ENCODE results near the gene ERC1. TPM values are rescaled to one million over a fixed set of nuclear protein-coding genes. Genes with fewer than 3 reads are reported as not detected.

Gene ERC1
- total and polyA plus RNA-seq, 7 donors = 5.4 to 97.8 (median 34.6) TPM

DNA sequence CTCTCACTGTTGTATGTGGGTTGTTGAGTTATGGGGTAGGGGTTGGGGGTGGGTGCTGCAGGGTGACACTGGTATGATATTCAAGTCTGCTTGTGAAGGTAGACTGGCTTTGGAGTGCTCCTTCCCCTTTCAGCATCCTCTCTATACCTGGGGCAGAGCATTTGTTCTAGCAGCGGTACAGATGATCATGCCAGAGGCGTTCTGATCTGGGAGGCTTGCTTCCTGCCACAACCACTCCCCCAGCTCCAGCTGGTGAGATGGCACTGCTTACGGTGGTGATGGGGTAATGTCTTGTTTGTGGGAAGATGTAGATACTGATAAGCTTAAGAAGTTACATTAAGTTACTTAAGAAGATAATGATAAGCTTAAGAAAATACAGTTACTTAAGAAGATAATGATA is 131.8 kb downstream of the ERC1 start:
- H3K4me3 ChIP-seq = no peak overlapping the region
- no peaks in the 10 kb centered on the region for H3K9me3 ChIP-seq
- DNase-seq = no peak
- intact Hi-C loops (cut with DNase I) = no loop called here
- no peaks in the 10 kb centered on the region for H3K4me1 ChIP-seq
- TF ChIP-seq POLR2A (IDR thresholded peaks at IDR 0.05) (no peak), EP300 (IDR thresholded peaks at IDR 0.05) (no peak), POLR2AphosphoS5 (IDR thresholded peaks at IDR 0.05) (no peak)
- TF ChIP-seq, protein P1, sequence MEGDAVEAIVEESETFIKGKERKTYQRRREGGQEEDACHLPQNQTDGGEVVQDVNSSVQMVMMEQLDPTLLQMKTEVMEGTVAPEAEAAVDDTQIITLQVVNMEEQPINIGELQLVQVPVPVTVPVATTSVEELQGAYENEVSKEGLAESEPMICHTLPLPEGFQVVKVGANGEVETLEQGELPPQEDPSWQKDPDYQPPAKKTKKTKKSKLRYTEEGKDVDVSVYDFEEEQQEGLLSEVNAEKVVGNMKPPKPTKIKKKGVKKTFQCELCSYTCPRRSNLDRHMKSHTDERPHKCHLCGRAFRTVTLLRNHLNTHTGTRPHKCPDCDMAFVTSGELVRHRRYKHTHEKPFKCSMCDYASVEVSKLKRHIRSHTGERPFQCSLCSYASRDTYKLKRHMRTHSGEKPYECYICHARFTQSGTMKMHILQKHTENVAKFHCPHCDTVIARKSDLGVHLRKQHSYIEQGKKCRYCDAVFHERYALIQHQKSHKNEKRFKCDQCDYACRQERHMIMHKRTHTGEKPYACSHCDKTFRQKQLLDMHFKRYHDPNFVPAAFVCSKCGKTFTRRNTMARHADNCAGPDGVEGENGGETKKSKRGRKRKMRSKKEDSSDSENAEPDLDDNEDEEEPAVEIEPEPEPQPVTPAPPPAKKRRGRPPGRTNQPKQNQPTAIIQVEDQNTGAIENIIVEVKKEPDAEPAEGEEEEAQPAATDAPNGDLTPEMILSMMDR (IDR thresholded peaks at IDR 0.05) = no peak
- H3K27ac ChIP-seq = no peak overlapping the region
- H3K36me3 ChIP-seq = no peaks in the 10 kb centered on the region
- 49 to 86% methylated on average over 3 of the region's 3 CpGs for WGBS, 2 donors
- no peaks in the 10 kb centered on the region for H3K27me3 ChIP-seq

DNA sequence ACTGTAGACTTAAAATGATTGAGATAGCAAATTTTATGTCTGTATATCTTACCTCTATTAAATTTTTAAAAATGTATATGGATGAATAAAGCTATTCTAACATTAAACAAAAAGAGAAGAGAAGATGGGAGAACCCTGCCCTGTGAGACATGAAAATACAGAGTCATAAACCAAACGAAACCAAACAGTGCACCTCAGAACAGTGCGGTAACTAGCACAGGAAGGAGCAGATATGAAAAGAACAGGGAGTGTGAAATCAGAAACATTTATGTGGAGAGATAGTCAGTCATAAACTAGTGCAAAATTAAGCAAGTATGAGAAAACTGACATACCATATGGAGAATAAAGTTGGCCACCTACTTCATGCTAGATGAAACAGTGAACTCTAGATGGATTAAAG is 135.1 kb downstream of the ERC1 start:
- 12 to 62% methylated on average over 2 of the region's 2 CpGs for WGBS, 2 donors
- H3K4me3 ChIP-seq = no peak overlapping the region
- no peak for DNase-seq
- H3K27ac ChIP-seq = no peak overlapping the region
- intact Hi-C loops (cut with DNase I) = no loop called here
- H3K4me1 ChIP-seq = no peaks in the 10 kb centered on the region
- no peaks in the 10 kb centered on the region for H3K9me3 ChIP-seq
- no peak for TF ChIP-seq EP300 (IDR thresholded peaks at IDR 0.05)
- no peak for TF ChIP-seq POLR2A (IDR thresholded peaks at IDR 0.05)
- H3K36me3 ChIP-seq = no peaks in the 10 kb centered on the region
- no peaks in the 10 kb centered on the region for H3K27me3 ChIP-seq

DNA sequence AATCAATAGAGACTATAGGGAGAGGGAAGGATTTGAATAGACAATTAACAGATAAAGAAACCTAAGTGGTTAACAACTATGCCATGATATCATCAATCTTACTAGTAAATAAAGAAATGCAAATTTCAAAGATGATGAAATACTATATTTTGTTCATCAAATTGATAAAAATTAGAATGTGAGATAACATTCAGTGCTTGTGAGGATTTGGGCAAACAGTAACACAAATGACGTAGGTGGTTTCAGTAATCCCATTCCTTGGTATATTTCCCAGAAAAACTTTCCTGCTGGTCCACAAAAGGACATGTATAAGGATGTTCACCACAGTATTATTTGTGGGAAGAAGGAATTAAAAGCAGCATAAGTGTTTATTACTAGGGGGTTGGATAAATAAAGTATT is 136.0 kb downstream of the ERC1 start:
- 97% methylated on average over 1 of the region's 1 CpG for WGBS, 2 donors
- H3K9me3 ChIP-seq = no peaks in the 10 kb centered on the region
- no peak overlapping the region for H3K4me3 ChIP-seq
- no peaks in the 10 kb centered on the region for H3K27me3 ChIP-seq
- intact Hi-C loops (cut with DNase I) = no loop called here
- no peak for DNase-seq
- TF ChIP-seq, protein P1 (IDR thresholded peaks at IDR 0.05) = no peak
- no peak for TF ChIP-seq EP300 (IDR thresholded peaks at IDR 0.05)
- no peak for TF ChIP-seq POLR2A (IDR thresholded peaks at IDR 0.05)
- TF ChIP-seq POLR2AphosphoS5 (IDR thresholded peaks at IDR 0.05) = no peak
- peaks cover 0 to 6% (median 0%) of the 10 kb centered on the region in 4 donors for H3K4me1 ChIP-seq
- H3K27ac ChIP-seq = no peak overlapping the region
- H3K36me3 ChIP-seq = no peaks in the 10 kb centered on the region

DNA sequence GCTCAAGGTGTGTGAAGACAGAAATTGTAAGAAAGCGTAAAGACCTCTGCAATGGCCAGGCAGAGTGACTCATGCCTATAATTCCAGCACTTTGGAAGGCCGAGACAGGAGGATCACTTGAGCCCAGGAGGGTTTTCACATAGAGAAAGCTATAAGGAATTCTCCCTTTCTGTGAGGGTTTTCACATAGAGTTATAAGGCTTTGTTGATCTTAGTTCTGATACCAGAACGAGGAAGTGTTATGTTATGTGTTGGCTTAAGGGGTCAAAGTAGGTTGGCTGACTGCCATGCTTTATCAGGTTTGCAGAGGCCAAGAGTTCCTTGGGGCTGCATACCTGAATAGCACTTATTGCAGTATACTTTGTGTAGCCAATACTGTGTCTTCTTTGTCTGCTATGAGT is 139.1 kb downstream of the ERC1 start:
- Histone ChIP-seq H3K9me3 (no peaks in the 10 kb centered on the region), H3K4me3 (no peak overlapping the region), H3K4me1 (peaks cover 0 to 10% (median 0%) of the 10 kb centered on the region in 4 donors), H3K27me3 (no peaks in the 10 kb centered on the region), H3K36me3 (no peaks in the 10 kb centered on the region), H3K27ac (no peak overlapping the region)
- DNase-seq = no peak
- intact Hi-C loops (cut with DNase I) = no loop called here
- TF ChIP-seq, protein P1 (IDR thresholded peaks at IDR 0.05) = no peak
- TF ChIP-seq EP300 (IDR thresholded peaks at IDR 0.05) (no peak), POLR2AphosphoS5 (IDR thresholded peaks at IDR 0.05) (no peak), POLR2A (IDR thresholded peaks at IDR 0.05) (no peak)
- 16 to 55% methylated on average over 3 of the region's 3 CpGs for WGBS, 2 donors

DNA sequence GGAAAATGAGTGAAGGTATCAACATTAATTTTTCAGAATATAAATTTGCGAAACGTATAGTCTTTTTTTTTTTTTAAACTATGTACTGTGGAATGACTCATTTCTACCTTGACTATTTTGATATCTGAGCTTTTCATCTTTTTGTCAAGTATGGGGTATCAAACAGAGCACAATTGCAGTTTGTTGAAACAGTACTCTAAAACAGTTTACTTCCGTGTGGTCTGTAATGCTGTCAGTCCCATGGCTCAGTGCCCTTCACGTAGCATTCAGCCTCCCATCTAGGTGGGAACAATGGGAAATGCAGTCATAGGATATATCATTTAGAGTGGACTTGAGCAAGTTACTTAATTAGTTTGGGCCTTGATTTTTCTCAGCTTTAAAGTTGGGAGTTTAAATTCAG is 139.5 kb downstream of the ERC1 start:
- intact Hi-C loops (cut with DNase I) = no loop called here
- TF ChIP-seq POLR2AphosphoS5 (IDR thresholded peaks at IDR 0.05) (no peak), POLR2A (IDR thresholded peaks at IDR 0.05) (no peak), EP300 (IDR thresholded peaks at IDR 0.05) (no peak)
- TF ChIP-seq, protein P1 (IDR thresholded peaks at IDR 0.05) = no peak
- WGBS, 2 donors = 25 to 66% methylated on average over 4 of the region's 4 CpGs
- H3K27ac ChIP-seq = no peak overlapping the region
- H3K27me3 ChIP-seq = no peaks in the 10 kb centered on the region
- no peaks in the 10 kb centered on the region for H3K36me3 ChIP-seq
- no peak for DNase-seq
- H3K9me3 ChIP-seq = no peaks in the 10 kb centered on the region
- H3K4me3 ChIP-seq = no peak overlapping the region
- peaks cover 0 to 10% (median 0%) of the 10 kb centered on the region in 4 donors for H3K4me1 ChIP-seq
